T-cell (primary cell): ENCODE results near the gene SLC25A20. TPM values are rescaled to one million over a fixed set of nuclear protein-coding genes. Genes with fewer than 3 reads are reported as not detected.

Experiments used
- ATAC-seq, 4 experiments: fragments of 200-7000 bp in 3 of 4; fragments of 150-1000 bp in 1 of 4; cut with Tn5 transposase; replicated peaks in 1 of 4; 1 replicate in 3 of 4; 2 replicates in 1 of 4; pipeline ENCODE4 v1.10.0; 2021; ENCODE audit warnings: moderate library complexity in 3 of 4, mild to moderate bottlenecking in 2 of 4, moderate number of reproducible peaks in 1 of 4
- CTCF ChIA-PET, 2 donors: fragments of 300-600 bp; sonication (Branson Sonifier 250); formaldehyde crosslinking; loops; one replicate each; lab custom pipeline; 2022; ENCODE audit warnings: antibody characterized with exemption in 2 of 2; lab: Charles Lee
- POLR2A ChIA-PET, 2 donors: fragments of 300-600 bp; sonication (Branson Sonifier 250); formaldehyde crosslinking; loops; one replicate each; lab custom pipeline; 2022; ENCODE audit warnings: antibody characterized with exemption in 2 of 2; lab: Charles Lee
- DNase-seq, 35 experiments: peaks; one replicate each; pipeline versions ENCODE4 v3.0.0 to v3.0.0-alpha.2; 2013 to 2023
- H3K27ac ChIP-seq: one replicate; pipeline ENCODE4 v1.5.1; 2013; ENCODE audit warnings: low read length
- H3K27me3 ChIP-seq, 2 experiments: replicated peaks in 1 of 2; 1 replicate in 1 of 2; 2 replicates in 1 of 2; pipeline versions ENCODE4 v1.6.1 to v1.7.0; 2013; ENCODE audit warnings: low read length in 1 of 2, mixed read lengths in 1 of 2; ENCODE audit not compliant: control insufficient read depth in 2 of 2, insufficient read depth in 2 of 2; ENCODE audit errors: extremely low read depth in 1 of 2
- H3K36me3 ChIP-seq, 2 donors: 1 replicate in 1 of 2; 2 replicates in 1 of 2; pipeline versions ENCODE4 v1.6.1 to v1.7.0; 2013; ENCODE audit warnings: low read length in 1 of 2; ENCODE audit not compliant: control insufficient read depth in 2 of 2, insufficient read depth in 1 of 2; ENCODE audit errors: extremely low read depth in 1 of 2
- H3K4me1 ChIP-seq, 2 experiments: 1 replicate in 1 of 2; 2 replicates in 1 of 2; pipeline versions ENCODE4 v1.6.1 to v1.7.0; 2013; ENCODE audit warnings: low read length in 2 of 2, mixed read lengths in 1 of 2; ENCODE audit not compliant: insufficient read depth in 2 of 2, control insufficient read depth in 1 of 2; ENCODE audit errors: extremely low read depth in 1 of 2
- H3K4me3 ChIP-seq, 2 donors: 1 replicate in 1 of 2; 2 replicates in 1 of 2; pipeline versions ENCODE4 v1.5.1 to v1.7.0; 2013; ENCODE audit warnings: mild to moderate bottlenecking in 2 of 2, low read length in 1 of 2, moderate library complexity in 1 of 2; ENCODE audit not compliant: control insufficient read depth in 1 of 2; ENCODE audit errors: extremely low read depth in 1 of 2
- H3K9me3 ChIP-seq: 2 replicates; pipeline ENCODE4 v1.7.0; 2013
- H3K27ac Mint-ChIP-seq, 2 donors: one replicate each; pipeline ENCODE4 v1.8.0; 2020 to 2021; ENCODE audit warnings: mild to moderate bottlenecking in 2 of 2, mixed read lengths in 2 of 2
- H3K27me3 Mint-ChIP-seq, 2 donors: one replicate each; pipeline ENCODE4 v1.8.0; 2021 to 2022; ENCODE audit warnings: mixed read lengths in 2 of 2
- H3K36me3 Mint-ChIP-seq: one replicate; pipeline ENCODE4 v1.8.0; 2021; ENCODE audit warnings: mixed read lengths
- H3K4me1 Mint-ChIP-seq, 3 donors: one replicate each; pipeline ENCODE4 v1.8.0; 2020 to 2022; ENCODE audit warnings: mixed read lengths in 3 of 3, mild to moderate bottlenecking in 1 of 3
- H3K4me3 Mint-ChIP-seq, 3 donors: one replicate each; pipeline ENCODE4 v1.8.0; 2020 to 2022; ENCODE audit warnings: mild to moderate bottlenecking in 3 of 3, mixed read lengths in 3 of 3, moderate library complexity in 3 of 3
- H3K9me3 Mint-ChIP-seq, 3 donors: one replicate each; pipeline ENCODE4 v1.8.0; 2020 to 2022; ENCODE audit warnings: mixed read lengths in 3 of 3
- WGBS: methylation state at CpG from one replicate; pipeline ENCODE4 v1.1.5; 2013; ENCODE audit warnings: missing lambda C conversion rate; ENCODE audit not compliant: insufficient coverage; 5-methylcytosine and 5-hydroxymethylcytosine counted together
- total RNA-seq, 35 experiments: library from RNA in 6 of 35; stranded (reverse) in 6 of 35; fragments of 120-200 nt in 1 of 35; gene quantifications; one replicate each; pipeline versions ENCODE4 v1.2.1 to v1.2.4 and lab custom pipeline; 2013 to 2026

The SLC25A20 gene
- total RNA-seq, 5 donors from 2014 or later (not counting 1 experiment from before 2014, with no cell fraction given) = 9.4 to 18.2 (median 14.7) TPM

- CTCF ChIA-PET = interaction anchor here in 1 of 2 donors (0.6 to 1.1 kb wide), 4 partner anchors 8 to 60 kb away, joined by 3 to 6 read pairs (median 4); partner anchors contain the start of gene ARIH2
These were observed 29.2 kb upstream of the SLC25A20 start for GRCh38 chr3:48927928-48928327.

GRCh38 chr3:48926425-48927392, 28.0 kb upstream of the SLC25A20 start:
- peaks cover 40% of the 10 kb centered on the region for H3K36me3 Mint-ChIP-seq
- H3K9me3 ChIP-seq = no peaks in the 10 kb centered on the region
- H3K27me3 ChIP-seq = no peaks in the 10 kb centered on the region
- DNase-seq = no peak
- no peaks in the 10 kb centered on the region for H3K9me3 Mint-ChIP-seq
- peaks cover 21 to 29% of the 10 kb centered on the region in 2 experiments for H3K4me1 ChIP-seq
- peak in 1 of 4 experiments; percentile 20 for ATAC-seq
- peak overlapping the region in 1 of 3 donors; percentile 20 for H3K4me3 Mint-ChIP-seq
- peaks cover 12 to 52% of the 10 kb centered on the region in 2 donors for H3K36me3 ChIP-seq
- H3K4me3 ChIP-seq = no peak overlapping the region
- H3K27ac ChIP-seq = peak overlapping the region; percentile 0
- POLR2A ChIA-PET = interaction anchor here (0.6 to 1.4 kb wide), 2 partner anchors 7 to 34 kb away, joined by 7 to 15 read pairs; no protein-coding TSS in a partner anchor
- H3K27ac Mint-ChIP-seq = peak overlapping the region; percentile 44 to 49
- 80% methylated on average over 6 of the region's 11 CpGs for WGBS
- peaks cover 60 to 61% (median 60%) of the 10 kb centered on the region in 3 donors for H3K4me1 Mint-ChIP-seq
- H3K27me3 Mint-ChIP-seq = no peaks in the 10 kb centered on the region
- CTCF ChIA-PET = no interaction called here

More at GRCh38 chr3:48927928-48928327, 29.2 kb upstream of the SLC25A20 start:
- no peak overlapping the region for H3K27ac Mint-ChIP-seq
- no CpG with 5 or more reads among the region's 2 CpGs for WGBS
- ATAC-seq = no peak
- no peak for DNase-seq
- peak overlapping the region in 1 of 3 donors; percentile 20 for H3K4me3 Mint-ChIP-seq
- no peaks in the 10 kb centered on the region for H3K27me3 Mint-ChIP-seq
- H3K36me3 ChIP-seq = peaks cover 15 to 60% of the 10 kb centered on the region in 2 donors
- H3K4me1 Mint-ChIP-seq = peaks cover 65 to 66% (median 66%) of the 10 kb centered on the region in 3 donors
- H3K27ac ChIP-seq = no peak overlapping the region
- H3K27me3 ChIP-seq = no peaks in the 10 kb centered on the region
- POLR2A ChIA-PET = interaction anchor here (0.9 to 1.4 kb wide), 2 partner anchors 8 to 9 kb away, joined by 3 to 7 read pairs; no protein-coding TSS in a partner anchor
- peaks cover 21 to 32% of the 10 kb centered on the region in 2 experiments for H3K4me1 ChIP-seq
- no peaks in the 10 kb centered on the region for H3K9me3 ChIP-seq
- no peaks in the 10 kb centered on the region for H3K9me3 Mint-ChIP-seq
- H3K4me3 ChIP-seq = no peak overlapping the region
- H3K36me3 Mint-ChIP-seq = peaks cover 52% of the 10 kb centered on the region

DNA sequence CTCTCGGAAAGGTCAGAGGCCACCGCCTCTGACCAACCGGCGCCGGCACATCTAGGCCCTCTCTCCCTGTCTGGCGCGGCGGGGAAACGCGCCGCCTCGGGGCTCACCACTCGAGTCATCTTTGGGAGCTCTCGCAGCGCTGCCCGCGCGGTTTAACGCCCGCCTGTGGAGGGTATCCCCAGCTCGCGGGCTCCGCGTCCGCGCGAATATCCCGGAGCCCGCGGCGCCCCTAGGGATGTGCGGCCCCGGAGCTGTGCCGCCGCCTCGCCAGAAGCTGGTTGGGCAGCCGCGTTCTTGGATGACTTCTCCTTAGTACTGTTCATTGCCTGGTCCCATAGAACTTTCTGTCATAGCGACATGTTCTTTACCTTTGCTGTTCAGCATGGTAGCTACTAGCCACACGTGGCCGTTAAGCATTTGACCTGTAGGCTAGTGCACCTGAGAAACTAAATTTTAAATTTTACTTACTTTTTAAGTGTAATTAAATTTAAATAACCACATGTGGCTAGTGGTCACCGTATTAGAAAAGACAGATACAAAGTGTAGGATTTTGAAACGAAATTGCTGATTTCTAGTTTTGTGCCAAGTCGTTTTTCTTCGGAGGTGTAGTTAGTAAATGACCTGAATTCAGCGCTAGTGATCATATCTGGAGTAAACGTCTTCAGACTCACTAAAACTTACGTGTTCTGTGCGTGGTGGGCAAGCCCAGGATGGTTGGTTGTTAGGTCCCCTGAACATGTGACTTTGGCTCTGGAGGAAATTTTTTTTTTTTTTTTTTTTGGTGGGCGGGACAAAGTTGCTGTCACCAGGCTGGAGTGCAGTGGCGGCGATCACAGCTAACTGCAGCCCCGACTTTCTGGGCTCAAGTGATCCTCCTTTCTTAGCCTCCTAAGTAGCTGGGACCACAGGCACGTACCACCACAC, 20.8 kb upstream of the SLC25A20 start:
- Histone ChIP-seq H3K36me3 (peaks cover 0 to 14% of the 10 kb centered on the region in 2 donors), H3K4me3 (peak overlapping the region; percentile 95 to 99), H3K9me3 (no peaks in the 10 kb centered on the region), H3K27ac (peak overlapping the region; percentile 99), H3K4me1 (peaks cover 0 to 38% of the 10 kb centered on the region in 2 experiments), H3K27me3 (no peaks in the 10 kb centered on the region)
- no peaks in the 10 kb centered on the region for H3K27me3 Mint-ChIP-seq
- peaks cover 26 to 35% (median 32%) of the 10 kb centered on the region in 3 donors for H3K4me1 Mint-ChIP-seq
- H3K27ac Mint-ChIP-seq = peak overlapping the region; percentile 91 to 98
- CTCF ChIA-PET = interaction anchor here in 1 of 2 donors (0.6 to 2.6 kb wide), 9 partner anchors 8 to 1062 kb away, joined by 3 to 8 read pairs (median 5); partner anchors contain the start of genes KLHDC8B, NDUFAF3, SLC25A20 and WDR6
- DNase-seq (peak in 34 of 35 experiments; percentile 12 to 79 (median 41)), ATAC-seq (peak; percentile 36 to 49 (median 45))
- WGBS = under 1% methylated on average over 43 of the region's 54 CpGs
- H3K36me3 Mint-ChIP-seq = no peaks in the 10 kb centered on the region
- peak overlapping the region; percentile 95 to 99 (median 98) for H3K4me3 Mint-ChIP-seq
- POLR2A ChIA-PET = interaction anchor here (0.5 to 1.6 kb wide), 14 partner anchors 8 to 476 kb away, joined by 3 to 13 read pairs (median 5); partner anchors contain the start of genes SLC25A20 (in 2 of the 2) and WDR6 (in 1 of the 2)
- no peaks in the 10 kb centered on the region for H3K9me3 Mint-ChIP-seq

DNA sequence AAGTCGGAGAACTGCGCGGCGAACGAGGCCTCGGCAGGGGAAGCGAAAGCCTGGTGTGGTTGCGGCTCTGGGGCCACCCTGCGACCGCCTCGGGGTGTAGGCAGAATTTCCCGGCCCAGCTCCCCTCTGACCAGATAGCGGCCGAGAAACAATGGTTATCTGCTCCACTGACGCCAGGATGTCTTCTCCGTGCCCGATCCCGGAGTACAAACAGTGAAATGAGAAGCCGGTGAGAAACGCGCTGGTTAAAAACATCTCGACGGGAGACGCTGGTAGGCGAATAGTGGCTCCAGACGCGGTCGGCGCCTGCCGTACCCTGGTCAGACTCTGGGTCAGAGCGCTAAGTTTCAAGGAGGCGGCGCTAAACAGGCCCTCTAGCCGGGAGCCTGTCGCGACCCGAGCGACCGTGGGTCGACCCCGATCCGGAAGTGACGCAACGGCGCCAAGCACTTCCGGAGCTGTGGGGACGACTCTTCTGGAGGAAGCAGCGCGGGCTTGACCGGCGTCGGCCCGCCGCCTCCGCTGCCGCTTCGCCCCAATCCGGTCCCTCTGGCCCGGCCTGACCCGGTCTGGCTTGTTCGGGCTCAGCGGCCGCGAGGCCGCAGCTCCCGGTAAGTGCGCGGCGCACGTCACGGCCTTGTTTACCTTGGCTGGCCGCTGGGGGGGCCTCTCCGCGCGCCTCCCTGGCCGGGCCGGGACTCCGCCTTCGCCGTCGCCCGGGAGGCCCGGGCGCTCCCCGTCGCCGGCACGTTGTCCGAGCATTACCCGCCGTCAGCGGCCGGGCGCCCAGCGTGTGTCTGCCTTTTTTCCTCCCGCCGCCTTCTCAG, 19.9 kb upstream of the SLC25A20 start, which contains the start of gene ARIH2:
ARIH2 (plus strand) TSS at position 455 of the 827 bp plus-strand sequence. CDS start 8,717 bp downstream, outside the sequence.
- POLR2A ChIA-PET = interaction anchor here (0.5 to 1.6 kb wide), 6 partner anchors 20 to 475 kb away, joined by 3 to 7 read pairs (median 4); partner anchors contain the start of gene SLC25A20 (in 2 of the 2)
- CTCF ChIA-PET = interaction anchor here in 1 of 2 donors (0.9 to 2.6 kb wide), 4 partner anchors 9 to 1063 kb away, joined by 5 to 8 read pairs (median 6); partner anchors contain the start of genes SLC25A20 and WDR6
- Histone ChIP-seq H3K27ac (peak within 1 kb of the TSS; percentile 99), H3K27me3 (no peaks in the 10 kb centered on the region), H3K4me3 (peak within 1 kb of the TSS; percentile 95 to 99), H3K9me3 (no peaks in the 10 kb centered on the region), H3K36me3 (peaks cover 0 to 5% of the 10 kb centered on the region in 2 donors), H3K4me1 (peaks cover 0 to 38% of the 10 kb centered on the region in 2 experiments)
- H3K9me3 Mint-ChIP-seq = no peaks in the 10 kb centered on the region
- H3K4me3 Mint-ChIP-seq = peak within 1 kb of the TSS; percentile 95 to 99 (median 98)
- DNase-seq (peak; percentile 75 to 94 (median 84)), ATAC-seq (peak; percentile 87 to 90 (median 88))
- no peaks in the 10 kb centered on the region for H3K27me3 Mint-ChIP-seq
- WGBS = under 1% methylated on average over 97 of the region's 97 CpGs
- H3K27ac Mint-ChIP-seq = peak within 1 kb of the TSS; percentile 97 to 98
- no peaks in the 10 kb centered on the region for H3K36me3 Mint-ChIP-seq
- peaks cover 26 to 33% (median 29%) of the 10 kb centered on the region in 3 donors for H3K4me1 Mint-ChIP-seq

- H3K4me3 ChIP-seq = no peak overlapping the region
- Mint-ChIP-seq H3K4me1 (peaks cover 16 to 23% (median 22%) of the 10 kb centered on the region in 3 donors), H3K9me3 (no peaks in the 10 kb centered on the region), H3K36me3 (no peaks in the 10 kb centered on the region), H3K27ac (peak overlapping the region; percentile 50 to 57), H3K27me3 (no peaks in the 10 kb centered on the region), H3K4me3 (no peak overlapping the region)
- H3K27me3 ChIP-seq = no peaks in the 10 kb centered on the region
- POLR2A ChIA-PET = no interaction called here
- ATAC-seq (no peak), DNase-seq (no peak)
- H3K27ac ChIP-seq = no peak overlapping the region
- 100% methylated on average over 1 of the region's 1 CpG for WGBS
- no peaks in the 10 kb centered on the region for H3K9me3 ChIP-seq
- CTCF ChIA-PET = interaction anchor here in 1 of 2 donors (0.7 kb wide), 1 partner anchor 13 kb away, joined by 3 read pairs; no protein-coding TSS in a partner anchor
- H3K36me3 ChIP-seq = no peaks in the 10 kb centered on the region
- H3K4me1 ChIP-seq = peaks cover 0 to 20% of the 10 kb centered on the region in 2 experiments
These were observed 16.6 kb upstream of the SLC25A20 start for GRCh38 chr3:48915296-48915695.
